Measurements from ENCODE around the gene GTF2IRD2.
"Not testable (repeated sequence)": the region's sequence is repeated elsewhere in the genome, so short reads cannot be mapped to it uniquely, and the experiment has no call there.

GTF2IRD2 gene

DNA sequence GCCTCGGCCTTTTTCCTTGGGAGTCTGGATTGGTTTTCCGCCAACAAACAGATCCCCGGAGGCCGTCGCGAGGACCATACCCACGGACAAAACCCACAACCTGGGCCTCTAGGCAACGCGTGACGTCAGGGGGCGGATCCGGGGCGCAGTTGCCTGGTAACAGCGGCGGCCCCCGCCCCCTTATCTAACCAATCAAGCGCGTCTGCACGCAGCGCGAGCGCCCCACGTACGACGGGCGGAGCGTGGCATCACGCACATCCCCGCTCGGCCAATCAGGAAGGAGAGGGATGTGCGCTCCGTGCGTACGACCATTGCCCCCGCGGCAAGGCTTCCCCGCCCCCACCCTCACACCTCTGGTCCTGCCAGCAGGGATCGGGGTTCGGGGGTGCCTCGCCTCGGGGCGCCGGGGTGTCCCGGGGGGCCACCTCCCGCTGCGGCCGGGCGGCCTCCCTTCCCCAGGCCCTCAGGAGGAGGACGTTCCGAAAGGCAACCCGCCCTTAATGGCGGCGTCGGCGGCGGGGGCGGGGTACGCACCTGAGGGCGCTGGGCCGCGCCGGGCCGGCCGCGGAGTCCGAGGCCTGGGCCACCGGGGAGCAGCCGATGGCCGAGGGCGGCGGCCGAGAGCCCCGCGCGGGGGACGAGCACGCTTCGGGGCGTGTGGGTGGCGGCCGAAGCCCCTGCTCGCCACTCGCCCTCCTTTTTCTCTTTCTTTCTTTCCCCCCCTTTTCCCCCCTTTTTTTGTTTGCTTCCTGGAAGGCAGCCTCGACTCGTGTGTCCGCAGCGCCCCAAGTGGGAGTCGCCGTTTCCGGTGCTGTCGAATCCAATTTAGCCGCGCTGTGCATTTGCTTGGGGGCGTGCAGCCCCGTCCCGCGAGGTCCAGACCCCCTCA is at the start of gene GTF2IRD2:
Gene GTF2IRD2 (minus strand): TSS at position 773 of the 889 bp plus-strand sequence. CDS start 15,227 bp downstream, outside the sequence.
- in situ Hi-C loops (cut with MboI; ENCODE audit: low sequenced_read_pairs): not testable (repeated sequence)

DNA sequence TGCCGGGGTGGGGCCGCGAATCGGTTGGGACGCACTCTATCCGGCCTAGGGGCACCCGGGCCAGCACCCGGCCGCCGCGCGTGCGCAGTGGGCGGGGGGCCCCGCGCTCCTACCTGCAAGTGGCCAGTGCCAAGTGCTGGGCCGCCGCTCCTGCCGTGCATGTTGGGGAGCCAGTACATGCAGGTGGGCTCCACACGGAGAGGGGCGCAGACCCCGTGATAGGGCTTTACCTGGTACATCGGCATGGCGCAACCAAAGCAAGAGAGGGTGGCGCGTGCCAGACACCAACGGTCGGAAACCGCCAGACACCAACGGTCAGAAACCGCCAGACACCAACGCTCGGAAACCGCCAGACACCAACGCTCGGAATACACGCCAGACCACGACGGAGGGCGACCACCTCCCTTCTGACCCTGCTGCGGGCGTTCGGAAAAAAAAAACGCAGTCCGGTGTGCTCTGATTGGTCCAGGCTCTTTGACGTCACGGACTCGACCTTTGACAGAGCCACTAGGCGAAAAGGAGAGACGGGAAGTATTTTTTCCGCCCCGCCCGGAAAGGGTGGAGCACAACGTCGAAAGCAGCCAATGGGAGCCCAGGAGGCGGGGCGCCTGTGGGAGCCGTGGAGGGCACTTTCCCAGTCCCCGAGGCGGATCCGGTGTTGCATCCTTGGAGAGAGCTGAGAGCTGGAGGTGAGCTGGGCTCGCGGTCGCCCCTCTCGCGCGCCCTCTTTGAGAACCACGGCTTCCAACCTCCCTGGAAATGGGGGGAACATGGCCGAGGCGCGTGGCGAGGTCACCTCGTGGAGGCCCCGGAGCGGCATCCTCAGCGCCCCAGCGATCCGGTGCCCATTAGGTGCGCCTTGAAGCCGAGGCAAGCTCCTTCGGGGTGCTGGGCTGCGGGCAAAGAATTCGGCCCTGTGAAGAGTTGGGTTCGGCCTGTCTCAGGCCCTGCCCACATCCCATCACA is 39.0 kb upstream of the GTF2IRD2 start:
- in situ Hi-C loops (cut with MboI; ENCODE audit: low sequenced_read_pairs): not testable (repeated sequence)

DNA sequence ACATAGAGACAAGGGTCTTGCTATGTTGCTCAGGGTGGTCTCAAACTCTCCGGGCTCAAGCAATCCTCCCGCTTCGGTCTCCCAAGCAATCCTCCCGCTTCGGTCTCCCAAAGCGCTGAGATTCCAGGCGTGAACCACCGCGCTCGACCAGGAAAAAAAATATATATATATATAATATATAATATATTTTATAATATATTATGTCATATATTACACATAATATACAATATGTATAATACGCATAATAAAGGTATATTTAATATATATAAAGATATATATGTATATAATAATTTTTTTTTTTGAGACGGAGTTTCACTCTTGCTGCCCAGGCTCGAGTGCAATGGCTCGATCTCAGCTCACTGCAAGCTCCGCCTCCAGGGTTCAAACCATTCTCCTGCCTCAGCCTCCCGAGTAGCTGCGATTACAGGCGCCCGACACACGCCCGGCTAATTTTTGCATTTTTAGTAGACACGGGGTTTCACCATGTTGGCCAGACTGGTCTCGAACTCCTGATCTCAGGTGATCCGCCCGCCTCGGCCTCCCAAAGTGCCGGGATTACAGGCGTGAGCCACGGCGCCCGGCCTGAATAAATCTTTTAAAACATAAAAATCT is 38.2 kb upstream of the GTF2IRD2 start:
- in situ Hi-C loops (cut with MboI; ENCODE audit: low sequenced_read_pairs): not testable (repeated sequence)

DNA sequence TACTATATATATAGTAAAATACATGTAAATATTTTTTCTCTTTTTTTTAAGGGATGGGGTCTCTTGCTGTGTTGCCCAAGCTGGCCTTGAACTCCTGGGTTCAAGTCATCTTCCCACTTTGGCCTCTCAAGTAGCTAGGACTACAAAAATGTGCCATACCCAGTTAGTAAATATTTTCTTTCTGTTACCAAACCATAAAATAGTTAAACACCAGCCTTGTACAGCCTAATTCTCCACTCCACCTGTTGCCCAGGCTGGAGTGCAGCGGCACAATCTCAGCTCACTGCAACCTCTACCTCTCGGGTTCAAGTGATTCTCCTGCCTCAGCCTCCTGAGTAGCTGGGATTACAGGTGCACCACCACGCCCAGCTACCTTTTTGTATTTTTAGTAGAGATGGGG is 33.9 kb upstream of the GTF2IRD2 start:
- in situ Hi-C loops (cut with MboI; ENCODE audit: low sequenced_read_pairs): not testable (repeated sequence)

DNA sequence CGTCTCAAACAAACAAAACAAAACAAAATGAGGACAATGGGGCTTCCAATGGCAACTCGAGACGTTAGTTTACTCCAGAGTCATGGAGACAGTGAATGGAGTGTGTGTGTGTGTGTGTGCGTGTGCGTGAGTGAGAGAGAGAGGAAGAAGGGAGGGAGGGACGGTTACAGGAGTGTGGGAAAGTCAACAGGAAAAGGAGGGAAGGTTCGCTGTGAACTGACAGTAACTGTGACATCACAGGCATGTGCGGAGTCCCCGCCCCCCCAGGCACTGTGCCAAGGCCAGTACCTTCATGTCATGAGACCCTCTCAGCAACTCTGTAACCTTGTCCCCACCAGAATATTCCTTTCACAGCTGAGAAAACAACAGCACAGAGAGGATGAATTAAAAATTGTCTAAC is 30.7 kb upstream of the GTF2IRD2 start:
- in situ Hi-C loops (cut with MboI; ENCODE audit: low sequenced_read_pairs): not testable (repeated sequence)

DNA sequence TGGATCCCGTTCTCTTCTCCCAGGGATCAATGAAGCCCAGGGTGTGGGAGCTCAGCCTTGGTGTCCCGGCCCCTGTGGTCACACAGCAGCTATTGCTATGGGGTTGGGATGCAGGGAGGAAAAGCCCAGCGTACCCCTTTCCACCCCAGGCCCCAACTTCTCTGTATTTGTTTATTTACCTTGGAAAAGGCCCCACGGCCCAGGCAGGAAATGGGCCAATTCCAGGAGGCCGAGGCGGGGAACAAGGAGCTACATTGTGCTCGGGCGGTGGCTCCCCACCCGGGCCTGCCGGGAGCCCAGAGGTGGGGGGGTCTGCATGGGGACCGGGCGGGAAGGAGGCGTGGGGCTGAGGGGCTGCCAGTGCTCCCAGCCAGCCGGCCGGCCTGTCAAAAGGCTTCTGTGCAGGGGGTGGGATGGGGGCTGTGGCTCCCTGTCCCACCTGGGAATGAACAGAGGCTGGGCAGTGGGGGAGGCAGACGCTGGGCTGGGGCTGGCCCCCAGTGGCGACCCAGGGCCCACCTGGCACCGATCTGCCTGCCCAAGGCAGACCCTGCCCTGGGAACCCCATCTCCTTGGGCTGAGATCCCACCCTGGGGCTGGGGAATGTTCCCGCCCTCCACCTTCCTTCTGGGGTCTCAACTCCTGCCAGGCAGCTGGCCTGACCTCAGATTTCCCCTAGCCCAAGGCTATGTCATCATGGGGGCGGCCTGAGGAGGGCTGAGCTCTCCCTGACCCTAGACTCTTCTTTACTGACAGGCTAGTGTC is 23.5 kb upstream of the GTF2IRD2 start:
- in situ Hi-C loops (cut with MboI; ENCODE audit: low sequenced_read_pairs): not testable (repeated sequence)

DNA sequence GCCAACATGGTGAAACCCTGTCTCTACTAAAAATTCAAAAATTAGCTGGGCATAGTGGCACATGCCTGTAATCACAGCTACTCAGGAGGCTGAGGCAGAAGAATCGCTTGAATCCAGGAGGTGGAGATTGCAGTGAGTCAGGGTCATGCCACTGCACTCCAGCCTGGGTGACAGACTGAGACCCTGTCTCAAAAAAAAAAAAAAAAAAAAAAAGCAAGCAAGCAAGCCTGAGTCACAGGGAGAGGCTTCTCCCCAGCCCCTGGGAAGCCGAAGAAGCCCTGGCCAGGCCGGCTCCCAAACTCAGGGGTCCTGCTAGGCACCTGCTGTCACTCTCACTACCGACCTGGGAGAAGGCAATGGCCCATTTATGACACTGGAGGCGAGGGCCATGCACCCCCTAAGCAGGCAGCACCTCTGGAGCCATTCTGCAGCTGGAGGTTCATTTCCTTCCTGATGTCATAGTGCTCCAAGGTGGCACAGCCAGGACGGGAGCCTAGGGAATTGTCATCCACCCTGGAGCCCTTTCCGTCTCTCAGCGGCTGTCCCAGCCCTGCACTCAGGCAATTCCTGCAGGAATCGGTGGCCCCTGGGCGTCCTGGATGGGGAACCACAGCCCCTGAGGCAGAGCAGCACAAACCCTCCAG is 22.8 kb upstream of the GTF2IRD2 start:
- in situ Hi-C loops (cut with MboI; ENCODE audit: low sequenced_read_pairs): not testable (repeated sequence)

DNA sequence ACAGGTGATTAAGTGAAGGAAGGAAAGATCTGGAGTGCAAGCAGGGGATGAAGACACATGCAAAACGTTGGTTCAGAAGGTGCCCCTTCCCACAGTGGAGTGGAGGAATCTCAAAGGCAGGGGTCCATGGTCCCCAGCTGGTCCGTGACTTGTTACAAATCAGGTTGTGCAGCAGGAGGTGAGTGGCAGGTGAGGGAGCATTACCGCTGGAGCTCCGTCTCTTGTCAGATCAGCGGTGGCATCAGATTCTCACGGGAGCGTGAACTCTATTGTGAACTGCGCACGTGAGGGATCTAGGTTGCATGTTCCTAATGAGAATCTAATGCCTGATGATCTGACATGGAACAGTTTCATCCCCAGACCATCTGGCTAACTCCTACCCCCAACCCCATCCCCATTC is 21.1 kb upstream of the GTF2IRD2 start:
- in situ Hi-C loops (cut with MboI; ENCODE audit: low sequenced_read_pairs): not testable (repeated sequence)

DNA sequence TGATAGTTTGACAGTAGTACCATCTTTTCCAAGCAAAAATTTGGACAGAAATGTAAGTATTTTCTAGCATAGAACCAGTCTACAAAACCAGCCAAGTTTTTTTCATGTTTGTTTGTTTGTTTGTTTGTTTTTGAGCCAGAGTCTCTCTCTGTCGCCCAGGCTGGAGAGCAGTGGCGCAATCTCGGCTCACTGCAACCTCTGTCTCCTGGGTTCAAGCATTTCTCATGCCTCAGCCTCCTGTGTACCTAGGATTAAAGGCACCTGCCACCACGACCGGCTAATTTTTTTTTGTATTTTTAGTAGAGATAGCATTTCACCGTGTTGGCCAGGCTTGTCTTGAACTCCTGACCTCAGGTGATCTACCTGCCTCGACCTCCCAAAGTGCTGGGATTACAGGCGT is 14.4 kb upstream of the GTF2IRD2 start:
- in situ Hi-C loops (cut with MboI; ENCODE audit: low sequenced_read_pairs): not testable (repeated sequence)

DNA sequence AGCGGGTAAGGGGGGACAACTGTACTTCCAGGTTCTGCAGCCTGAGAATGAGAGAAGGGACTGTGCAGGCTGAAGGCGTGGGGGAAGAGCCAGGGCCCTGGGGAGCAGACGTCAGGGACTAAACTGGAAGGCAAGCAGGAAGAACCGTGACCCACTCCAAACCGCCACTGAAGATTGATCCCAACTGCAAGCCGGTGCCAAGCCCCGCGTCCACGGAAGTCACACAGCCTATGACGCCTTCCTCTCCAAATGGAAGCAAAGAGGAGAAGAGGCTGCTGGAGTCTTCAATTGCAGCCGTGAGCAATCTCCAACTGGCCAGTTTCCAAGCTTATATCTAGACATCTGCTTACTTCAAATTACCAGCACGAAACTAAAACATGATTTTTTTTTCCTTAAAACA is 1.6 kb downstream of the GTF2IRD2 start:
- in situ Hi-C loops (cut with MboI; ENCODE audit: low sequenced_read_pairs): not testable (repeated sequence)

DNA sequence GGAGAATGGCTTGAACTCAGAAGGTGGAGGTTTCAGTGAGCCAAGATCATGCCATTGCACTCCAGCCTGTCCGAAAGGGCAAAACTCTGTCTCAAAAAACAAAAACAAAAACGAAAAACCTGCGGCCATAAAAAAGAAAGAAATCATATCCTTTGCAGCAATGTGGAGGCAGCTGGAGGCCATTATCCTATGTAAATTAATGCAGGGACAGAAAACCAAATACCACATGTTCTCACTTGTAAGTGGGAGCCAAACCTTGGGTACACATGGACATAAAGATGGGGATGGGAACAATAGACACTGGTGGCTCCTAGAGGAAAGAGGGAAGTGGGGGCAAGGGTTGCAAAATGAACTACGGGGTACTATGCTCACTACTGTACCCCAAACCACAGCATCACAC is 21.0 kb downstream of the GTF2IRD2 start:
- in situ Hi-C loops (cut with MboI; ENCODE audit: low sequenced_read_pairs): not testable (repeated sequence)

DNA sequence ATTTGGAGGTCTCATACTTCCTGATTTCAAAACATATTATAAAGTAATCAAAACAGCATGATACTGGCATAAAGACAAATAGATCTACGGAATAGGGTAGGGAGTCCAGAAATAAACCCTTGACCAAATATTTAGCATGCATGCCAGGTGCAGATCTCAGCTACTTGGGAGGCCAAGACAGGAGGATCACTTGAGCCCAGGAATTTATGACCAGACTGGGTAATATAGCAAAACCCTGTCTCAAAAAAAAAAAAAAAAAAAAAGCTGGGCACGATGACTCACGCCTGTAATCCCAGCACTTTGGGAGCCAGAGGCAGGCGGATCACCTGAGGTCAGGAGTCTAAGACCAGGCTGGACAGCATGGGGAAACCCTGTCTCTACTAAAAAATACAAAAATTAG is 21.4 kb downstream of the GTF2IRD2 start:
- in situ Hi-C loops (cut with MboI; ENCODE audit: low sequenced_read_pairs): not testable (repeated sequence)

DNA sequence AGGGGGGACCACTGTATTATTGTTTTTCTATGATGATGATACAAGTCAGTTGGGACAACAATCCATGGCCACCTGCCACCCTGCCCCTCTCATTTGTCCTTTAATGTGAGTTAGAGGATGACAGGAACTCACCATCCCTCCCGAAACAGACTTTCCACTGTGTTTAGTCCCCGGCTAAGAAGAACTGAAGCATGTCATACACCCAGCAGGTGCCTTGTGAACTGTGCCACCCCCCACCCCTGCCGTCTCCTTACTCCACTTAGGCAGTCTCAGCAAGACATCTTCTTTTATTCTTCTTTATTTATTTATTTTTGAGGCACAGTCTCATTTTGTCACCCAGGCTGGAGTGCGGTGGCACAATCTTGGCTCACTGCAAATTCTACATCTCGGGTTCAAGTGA is 30.1 kb downstream of the GTF2IRD2 start:
- in situ Hi-C loops (cut with MboI; ENCODE audit: low sequenced_read_pairs): not testable (repeated sequence)

DNA sequence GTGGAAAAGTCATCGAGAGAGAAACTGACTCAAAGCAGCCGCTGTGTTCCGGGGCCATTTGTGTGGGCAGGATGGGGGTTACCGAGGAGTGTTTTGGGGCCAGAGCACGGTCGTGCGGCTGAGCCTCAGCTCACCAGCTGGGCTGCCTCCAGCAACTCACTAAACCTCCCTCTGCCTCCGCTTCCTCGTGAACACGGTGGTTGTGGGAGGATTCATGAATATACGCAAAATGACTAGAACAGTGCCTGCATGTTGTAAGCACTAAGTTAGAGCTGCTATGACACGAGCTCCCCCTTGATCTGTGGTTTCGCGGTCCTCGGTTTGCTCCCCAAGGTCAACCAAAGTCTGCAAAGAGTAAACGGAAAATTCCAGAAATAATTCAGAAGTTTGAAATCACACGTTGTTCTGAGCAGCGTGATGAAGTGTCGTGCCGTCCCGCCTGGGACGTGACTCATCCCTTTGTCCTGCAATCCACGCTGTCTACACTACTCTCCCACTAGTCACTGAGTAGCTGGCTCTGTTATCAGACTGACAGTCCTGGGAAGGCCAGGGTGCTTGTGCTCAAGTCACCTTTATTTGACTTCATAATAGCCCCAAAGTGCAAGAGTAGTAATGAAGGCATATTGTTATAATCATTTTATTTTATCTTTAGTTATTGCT is 31.1 kb downstream of the GTF2IRD2 start:
- in situ Hi-C loops (cut with MboI; ENCODE audit: low sequenced_read_pairs): not testable (repeated sequence)

DNA sequence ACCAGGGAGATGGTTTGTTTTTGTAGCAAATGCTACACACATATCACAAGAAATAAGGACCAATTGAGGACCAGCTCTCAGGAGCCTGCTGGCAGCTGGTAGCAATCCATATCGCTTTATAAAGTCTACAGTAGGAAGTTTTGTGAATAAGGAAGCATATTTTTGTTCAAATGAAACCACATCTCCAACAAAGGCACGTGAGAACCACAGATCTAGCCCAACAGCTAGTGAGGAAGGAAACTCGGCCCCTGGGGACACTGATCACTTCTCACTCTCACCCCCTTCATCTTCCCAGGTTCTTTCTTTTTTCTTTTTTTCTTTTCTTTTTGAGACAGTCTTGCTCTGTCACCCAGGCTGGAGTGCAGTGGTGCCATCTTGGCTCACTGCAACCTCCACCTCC is 35.5 kb downstream of the GTF2IRD2 start:
- in situ Hi-C loops (cut with MboI; ENCODE audit: low sequenced_read_pairs): not testable (repeated sequence)

DNA sequence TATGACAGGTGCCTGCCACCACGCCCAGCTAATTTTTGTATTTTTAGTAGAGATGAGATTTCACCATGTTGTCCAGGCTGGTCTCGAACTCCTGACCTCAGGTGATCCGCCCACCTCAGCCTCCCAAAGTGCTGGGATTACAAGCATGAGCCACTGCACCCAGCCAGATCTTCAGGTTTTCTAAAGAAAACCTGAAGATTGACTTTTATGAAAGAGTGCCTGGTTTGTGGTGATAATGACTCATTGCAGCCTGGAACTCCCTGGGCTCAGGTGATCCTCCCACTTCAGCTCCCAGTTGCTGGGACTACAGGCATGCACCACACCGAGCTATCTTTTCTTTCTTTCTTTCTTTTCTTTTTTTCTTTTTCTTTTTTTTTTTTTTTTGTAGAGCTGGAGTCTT is 52.8 kb downstream of the GTF2IRD2 start:
- in situ Hi-C loops (cut with MboI; ENCODE audit: low sequenced_read_pairs): not testable (repeated sequence)

DNA sequence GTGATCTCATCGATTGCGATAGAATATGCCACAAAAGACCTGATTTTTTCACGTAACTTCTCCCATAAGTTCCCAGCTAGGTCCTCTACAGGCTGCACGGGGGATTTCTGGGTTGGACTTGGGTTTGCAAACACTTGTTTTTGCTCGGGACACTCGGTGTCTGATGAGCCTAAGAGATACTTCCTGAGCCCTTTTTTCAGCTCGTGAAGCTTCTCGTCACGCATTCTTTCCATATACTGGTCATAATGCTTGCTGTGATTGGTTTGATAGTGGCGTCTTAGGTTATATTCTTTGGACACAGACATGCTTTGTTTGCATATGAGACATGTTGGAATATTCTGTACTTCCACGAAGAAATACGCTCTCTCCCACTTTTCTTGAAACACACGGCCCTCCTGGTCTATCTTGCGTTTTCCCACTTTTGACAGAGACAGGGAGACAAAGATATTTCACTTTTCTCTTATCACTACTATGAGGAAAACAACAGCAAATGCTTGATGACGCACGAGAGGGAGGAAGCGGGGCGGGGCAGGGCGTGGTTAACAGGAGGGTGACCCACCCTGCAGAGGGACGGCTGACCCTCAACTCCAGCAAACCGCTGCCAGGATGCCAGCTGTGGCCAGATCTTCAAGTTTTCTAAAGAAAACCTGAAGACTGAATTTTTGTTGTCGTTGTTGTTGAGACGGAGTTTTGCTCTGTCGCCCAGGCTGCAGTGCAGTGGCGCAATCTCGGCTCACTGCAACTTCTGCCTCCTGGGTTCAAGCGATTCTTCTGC is 53.4 kb downstream of the GTF2IRD2 start:
- in situ Hi-C loops (cut with MboI; ENCODE audit: low sequenced_read_pairs): not testable (repeated sequence)

DNA sequence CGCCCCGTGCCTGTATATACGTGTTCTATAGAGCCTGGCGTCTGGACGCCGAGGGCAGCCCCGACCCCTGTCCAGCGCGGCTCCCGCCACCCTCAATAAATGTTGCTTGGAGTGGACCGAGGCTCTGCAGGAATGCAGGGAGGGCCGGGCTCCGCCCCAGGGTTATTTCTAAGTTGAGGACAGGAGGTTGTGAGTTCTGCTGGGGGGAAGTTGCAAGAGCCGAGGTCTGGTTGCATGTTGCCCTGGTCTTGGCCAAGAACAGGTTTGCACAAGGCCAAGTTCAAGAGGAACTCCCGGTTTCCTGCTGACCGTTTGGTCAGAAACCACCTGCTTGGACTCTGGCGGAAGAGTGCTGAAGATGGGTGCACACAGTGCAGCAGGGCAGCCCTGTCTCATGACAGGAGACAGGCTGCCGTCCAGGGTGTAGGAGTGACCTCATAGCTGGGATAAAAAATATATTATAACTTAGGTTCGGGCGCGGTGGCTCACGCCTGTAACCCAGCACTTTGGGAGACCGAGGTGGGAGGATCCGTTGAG is 62.1 kb downstream of the GTF2IRD2 start:
- in situ Hi-C loops (cut with MboI; ENCODE audit: low sequenced_read_pairs): not testable (repeated sequence)
